Forelimb muscle (tissue), 1 donor: Measurements from ENCODE around the gene TRIML1. TPM values are rescaled to one million over a fixed set of nuclear protein-coding genes. Genes with fewer than 3 reads are reported as not detected.
"Not testable (repeated sequence)": the region's sequence is repeated elsewhere in the genome, so short reads cannot be mapped to it uniquely, and the experiment has no call there.

ENCODE experiments used
- DNase-seq: peaks from one replicate; pipeline ENCODE4 v3.0.0-alpha.2; 2013; ENCODE audit warnings: low read depth
- polyA plus RNA-seq: library from polyadenylated mRNA; unstranded; fragments of 120-200 nt; gene quantifications from one replicate; pipeline ENCODE4 v1.2.1, GENCODE V29; 2013; ENCODE audit not compliant: insufficient read length

Gene TRIML1
- polyA plus RNA-seq, 1 donor, result not detected

DNA sequence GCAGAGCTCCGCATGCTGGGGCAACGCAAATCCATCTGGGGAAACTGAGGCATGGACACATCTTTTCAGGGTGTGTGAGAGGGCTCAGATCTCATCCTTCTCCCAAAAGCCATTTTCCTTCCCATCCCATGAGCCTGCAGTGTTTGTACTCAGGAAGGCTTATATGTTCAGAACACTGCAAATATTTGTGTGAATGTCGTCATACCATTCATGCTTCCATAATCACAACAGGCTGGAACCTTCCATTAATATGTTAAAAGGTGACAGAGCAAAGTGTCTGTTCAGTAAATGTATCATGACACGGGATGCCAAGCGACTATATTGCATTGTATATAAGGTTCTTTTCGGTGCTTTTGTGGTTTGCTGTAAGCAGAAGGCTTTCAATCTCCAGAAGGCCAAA, 8.5 kb downstream of the TRIML1 start:
- DNase-seq, result no peak

DNA sequence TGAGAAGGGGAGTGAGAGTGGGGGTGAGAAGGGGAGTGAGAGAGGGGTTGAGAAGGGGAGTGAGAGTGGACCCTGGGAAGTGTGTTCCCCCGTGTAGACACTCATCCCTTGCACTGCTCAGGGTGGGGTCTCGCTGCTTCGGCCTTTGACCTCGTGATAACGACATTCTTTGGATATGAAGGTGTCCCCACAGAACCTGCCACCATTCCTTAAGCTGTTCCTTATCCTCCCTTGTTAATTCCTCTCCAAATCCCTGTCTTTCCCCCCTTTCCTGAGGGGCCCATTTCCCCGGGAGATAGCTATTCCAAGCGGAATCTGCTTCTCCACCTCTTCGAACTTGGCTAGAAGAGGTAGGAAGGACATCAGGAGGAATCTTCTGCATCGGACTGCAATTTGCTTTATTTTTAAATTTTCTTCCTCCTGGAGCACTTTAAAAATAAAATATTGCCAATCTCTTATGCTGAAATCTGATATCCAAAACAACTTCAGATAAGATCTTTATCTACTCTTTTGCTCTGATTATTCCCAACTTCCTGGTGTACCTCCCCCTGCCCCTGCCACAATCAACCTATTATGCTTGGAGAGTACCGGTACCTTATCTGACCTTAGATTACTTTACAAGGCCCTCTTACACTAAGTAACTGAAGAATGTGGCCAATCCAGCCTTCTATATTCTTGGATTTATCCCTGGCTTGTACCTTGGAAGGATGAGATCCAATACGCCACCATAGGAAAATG, 15.6 kb downstream of the TRIML1 start:
- DNase-seq, result no peak

DNA sequence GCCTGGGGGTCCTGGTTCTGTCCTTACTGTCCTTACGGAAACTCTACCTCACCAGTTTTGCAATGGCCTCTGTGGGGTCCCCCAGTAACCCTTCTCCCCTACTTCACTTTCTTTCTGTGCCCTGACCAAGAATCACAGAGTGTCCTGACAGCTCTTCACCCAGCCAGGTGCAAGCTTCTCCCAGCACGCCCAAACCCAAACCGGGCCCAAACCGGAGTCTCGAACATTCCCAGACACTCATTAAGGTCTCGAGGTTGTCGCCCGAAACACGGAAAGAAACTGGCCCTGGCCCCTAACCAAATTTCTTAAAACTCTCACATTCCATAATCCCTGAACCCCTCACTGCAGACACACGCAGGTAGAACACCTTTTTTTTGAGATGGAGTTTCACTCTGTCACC, 19.1 kb downstream of the TRIML1 start:
- DNase-seq, result no peak

DNA sequence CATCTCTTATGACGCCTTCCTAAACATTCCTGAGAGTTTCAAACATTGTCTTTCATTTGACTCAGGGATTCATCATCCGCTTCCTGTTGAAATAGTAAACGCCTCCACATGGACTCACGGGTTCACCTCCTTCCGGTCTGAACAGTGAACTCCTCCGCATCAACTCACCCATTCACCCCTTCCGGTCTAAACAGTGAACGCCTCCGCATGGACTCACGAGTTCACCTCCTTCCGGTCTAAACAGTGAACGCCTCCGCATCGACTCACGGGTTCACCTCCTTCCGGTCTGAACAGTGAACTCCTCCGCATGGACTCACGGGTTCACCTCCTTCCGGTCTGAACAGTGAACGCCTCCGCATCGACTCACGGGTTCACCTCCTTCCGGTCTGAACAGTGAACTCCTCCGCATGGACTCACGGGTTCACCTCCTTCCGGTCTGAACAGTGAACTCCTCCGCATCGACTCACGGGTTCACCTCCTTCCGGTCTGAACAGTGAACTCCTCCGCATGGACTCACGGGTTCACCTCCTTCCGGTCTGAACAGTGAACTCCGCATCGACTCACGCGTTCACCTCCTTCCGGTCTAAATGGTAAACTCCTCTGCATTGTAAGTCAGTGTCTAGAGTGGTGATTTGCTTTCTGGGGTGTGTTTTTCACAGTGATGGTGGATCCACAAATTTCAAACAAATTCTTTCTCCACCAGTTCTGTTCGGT, 20.4 kb downstream of the TRIML1 start:
- DNase-seq, result not testable (repeated sequence)

DNA sequence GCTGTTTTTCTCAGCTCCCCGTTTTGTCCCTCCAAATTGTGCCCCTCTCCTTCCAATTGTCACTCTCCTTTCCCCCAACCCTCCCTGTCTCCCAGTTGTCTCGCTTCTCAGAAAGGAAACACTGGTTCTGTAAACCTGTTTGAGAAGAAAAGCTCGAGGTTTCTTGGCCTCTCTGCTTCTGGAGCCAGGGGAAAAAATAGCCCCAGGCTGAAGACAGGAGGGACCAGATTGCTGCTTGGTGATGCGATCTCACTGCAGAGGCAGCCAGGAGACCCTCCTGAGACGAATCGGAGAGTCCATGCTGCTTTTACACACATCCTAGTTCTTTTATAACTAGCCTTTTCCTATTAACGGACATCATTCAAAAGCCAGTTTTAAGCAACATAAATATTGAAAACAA, 21.2 kb downstream of the TRIML1 start:
- DNase-seq, result no peak

DNA sequence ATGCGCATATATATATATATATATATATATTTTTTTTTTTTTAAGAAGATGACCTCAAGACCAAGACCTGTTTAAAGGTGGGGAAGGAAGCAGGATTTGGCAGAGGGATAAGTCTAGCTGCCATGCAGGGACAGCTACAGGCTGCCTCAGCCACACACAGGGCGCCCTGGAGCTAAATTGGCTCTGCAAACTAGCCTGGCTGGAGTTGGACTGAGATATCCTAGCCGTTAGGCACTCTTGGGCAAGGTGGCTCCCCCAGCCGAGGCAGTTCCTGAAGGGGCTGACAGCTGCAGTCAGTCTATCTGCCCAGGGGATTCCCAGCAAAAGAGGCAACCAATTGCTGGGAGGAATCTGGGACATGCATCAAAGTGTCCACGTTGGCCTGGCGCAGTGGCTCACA, 21.9 kb downstream of the TRIML1 start:
- no peak for DNase-seq

DNA sequence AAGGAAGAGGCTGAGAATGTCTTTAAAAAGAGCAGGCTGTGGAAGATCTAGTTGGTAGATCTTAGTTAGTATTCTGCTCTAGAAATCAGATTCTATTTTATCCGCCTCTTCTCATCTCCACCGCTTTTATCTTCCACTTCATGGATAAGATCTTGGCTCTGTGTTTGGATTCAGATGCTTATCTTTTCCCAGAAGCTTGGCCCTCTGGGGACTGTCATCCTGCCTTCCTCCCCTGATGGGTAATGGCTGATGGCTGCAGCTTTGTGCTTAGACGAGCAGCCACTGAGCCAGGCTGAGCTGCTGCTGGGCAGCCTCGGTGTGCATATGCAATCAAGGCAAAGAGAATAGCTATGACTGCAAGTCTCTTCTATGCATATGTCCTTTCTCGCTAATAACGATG, 23.5 kb downstream of the TRIML1 start:
- no peak for DNase-seq

DNA sequence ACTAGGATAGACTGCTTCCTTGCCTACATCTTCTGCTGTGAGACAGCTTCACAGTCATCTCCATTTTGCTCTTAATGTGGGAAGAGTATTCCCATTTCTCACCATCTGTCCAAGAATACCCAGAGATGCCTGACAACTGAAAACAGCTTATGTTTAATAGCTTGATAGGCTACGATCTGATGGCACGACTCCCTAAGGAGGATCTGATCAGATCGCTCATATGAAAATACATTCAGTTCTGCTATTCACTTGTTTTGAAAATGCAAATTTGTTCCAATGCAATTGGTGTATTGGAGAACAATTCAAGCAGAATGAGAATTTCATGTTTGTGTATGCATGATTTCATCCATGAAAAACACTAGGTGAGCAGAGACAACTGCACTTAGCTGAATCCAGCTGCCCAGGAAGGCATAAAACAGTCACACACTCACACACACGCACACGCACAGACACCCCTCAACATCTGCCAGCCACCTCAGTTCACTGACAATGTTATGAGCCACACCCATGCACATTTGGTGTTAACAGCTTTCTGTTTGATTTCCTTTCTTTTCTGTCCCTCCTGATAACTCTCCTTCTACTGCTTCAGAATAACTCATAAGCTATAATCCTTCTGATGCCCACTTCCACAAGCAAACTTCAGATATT, 29.6 kb downstream of the TRIML1 start:
- DNase-seq, result no peak

DNA sequence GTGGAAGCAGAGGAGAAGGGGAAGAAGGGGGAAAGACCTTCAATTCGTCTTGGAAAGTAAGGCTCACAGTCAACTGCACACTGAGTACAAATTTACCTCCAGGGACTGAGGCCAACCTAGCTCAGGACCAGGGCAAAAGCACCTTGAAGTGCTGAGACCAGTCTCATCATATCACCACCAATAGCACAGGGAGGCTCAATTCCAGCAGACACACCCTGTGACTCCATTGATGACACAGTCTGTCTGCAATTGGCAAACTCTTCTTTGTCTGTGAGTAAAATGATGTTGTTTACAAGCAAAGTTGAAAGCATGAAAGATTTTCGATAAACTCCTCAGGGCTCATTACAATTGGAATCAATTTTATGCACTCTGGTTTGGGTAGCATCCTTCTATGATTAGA, 32.3 kb downstream of the TRIML1 start:
- DNase-seq, result no peak

DNA sequence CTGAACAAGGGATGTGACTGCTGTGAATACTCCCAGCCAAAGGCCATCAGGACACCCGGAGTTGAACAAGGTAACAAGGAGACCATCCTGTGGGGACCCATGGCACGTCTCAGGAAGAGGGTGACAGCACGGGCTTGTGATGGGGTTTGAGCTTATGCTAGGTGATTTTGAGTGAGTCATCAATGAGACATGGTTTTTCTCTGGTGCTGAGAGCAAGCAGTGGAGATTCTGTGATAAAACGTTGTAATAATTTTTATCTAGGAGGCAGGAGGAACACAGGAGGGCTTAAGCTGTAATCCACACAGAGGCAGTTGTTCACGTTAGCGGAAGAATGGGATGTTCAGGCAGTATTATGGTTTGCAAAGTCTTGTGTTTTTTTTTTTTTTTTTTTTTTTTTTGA, 36.0 kb downstream of the TRIML1 start:
- DNase-seq, result no peak

DNA sequence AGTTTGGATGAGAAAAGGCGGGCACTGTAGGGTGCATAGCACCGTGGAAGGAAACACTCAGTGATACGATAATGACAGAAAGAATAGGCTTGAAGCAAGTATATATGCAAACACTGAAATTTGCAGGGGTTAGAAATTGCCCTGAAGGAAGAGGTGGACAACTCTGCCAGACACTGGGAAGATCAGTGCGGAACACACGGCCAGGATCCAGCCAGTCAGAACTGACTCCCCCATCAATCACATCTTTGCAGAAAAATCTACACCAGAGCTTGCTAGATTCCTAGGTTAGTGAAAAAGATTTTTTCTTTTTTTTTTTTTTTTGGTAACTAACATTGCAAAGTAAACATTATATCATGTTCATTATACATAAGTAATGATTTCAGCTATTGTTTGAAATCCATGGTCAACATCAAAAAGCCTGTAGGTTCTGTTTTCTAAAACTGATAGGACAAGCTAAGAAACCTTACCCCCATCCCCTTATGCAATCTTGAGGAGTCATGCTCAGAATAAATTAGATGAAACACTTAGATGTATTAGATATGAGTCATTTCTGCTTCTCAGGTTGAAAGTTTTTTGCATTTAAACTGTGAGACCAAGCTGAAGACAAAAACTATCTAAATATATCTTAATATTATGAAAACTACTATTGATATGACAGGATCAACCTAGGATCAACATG, 38.9 kb downstream of the TRIML1 start:
- DNase-seq, result no peak

DNA sequence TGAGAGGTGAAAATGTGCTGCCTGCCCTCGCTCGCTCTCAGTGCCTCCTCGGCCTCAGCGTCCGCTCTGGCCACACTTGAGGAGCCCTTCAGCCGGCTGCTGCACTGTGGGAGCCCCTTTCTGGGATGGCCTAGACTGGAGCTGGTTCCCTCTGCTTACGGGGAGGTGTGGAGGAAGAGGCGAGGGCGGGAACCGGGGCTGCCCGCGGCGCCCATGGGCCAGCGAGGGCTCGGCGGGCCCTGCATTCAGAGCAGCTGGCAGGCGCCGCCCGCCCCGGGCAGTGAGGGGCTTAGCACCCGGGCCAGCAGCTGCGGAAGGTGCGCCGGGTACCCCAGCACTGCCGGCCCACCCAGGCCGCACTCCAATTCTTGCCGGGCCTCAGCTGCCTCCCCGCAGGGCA, 39.6 kb downstream of the TRIML1 start:
- DNase-seq, result no peak

DNA sequence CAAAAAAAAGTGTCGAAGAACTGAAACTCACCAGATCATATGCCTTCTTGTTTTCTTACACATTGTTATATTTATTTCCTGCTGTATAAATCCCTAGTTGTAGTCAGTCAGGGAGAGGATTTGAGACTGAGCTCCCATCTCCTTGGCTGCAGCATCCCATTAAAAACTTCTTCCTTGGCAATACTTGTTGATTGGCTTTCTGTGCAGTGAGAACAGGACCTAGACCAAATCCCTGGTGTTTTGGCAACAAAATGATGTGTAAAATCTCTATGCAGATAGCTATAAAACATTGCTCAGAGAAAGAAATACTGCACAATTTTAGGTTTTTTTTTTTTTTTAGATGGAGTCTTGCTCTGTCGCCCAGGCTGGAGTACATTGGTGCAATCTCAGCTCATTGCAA, 47.9 kb downstream of the TRIML1 start:
- DNase-seq, result no peak

DNA sequence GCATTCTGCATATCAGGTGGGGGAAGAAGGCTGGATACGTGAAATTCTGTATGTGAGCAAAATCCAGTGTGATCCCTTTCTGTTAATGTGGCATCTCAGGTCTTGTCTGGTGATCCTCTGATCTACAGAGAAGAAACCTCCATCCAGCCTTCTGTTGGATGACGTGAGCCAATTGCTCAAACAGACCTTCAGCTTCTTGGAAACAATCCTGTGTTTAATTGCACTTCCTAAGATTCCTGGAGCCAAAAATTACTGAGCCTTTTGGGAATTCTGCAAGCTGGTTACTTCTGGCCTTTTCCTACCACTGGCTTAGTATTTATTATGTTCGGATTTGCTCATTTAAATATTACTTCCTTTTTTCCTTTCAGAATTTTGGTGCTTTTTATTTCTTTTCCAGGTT, 51.2 kb downstream of the TRIML1 start:
- no peak for DNase-seq

DNA sequence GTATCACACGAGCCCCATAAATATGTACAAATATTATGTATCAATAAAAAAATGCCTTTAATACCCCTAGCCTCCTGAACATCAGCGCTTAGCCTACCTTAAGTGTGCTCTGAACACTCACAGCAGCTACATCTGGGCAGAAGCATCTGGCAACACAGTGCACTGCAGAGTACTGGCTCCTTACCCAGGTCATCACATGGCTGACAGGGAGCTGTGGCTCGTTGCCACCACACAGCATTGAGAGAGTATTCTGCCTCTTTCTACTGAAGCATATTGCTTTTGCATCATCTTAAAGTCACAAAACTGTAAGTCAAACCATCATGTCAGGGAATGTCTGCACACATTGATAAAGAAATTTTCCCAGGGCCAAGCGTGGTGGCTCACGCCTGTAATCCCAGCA, 55.2 kb downstream of the TRIML1 start:
- no peak for DNase-seq

DNA sequence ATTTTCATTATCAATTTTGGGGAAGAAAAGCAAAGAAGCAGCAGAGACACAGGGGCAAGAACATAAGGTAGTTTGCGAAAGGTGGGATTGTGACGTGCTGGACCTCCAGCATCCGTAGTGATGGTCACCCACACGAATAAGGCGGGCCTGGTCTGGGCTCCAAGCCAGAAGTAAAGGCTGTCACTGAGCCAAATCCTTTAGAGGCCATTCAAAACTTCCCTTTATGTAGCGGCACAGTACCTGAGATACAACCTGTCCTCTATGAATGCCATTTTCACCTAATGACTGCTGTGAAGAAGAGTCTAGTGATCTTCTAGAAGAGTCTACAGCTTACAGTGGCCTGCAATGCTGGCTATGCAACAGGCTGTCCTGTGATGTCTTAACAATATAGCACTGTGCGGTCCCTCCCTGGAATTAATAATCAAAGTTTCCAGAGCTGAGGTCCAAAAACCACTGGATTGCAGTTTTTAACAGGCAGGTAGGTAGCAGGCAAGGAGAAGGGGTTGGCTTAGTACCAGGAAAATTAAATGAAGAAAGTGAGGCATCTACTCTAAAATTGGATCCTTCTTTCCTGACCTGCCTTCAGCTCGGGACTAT, 56.2 kb downstream of the TRIML1 start:
- DNase-seq, result no peak

DNA sequence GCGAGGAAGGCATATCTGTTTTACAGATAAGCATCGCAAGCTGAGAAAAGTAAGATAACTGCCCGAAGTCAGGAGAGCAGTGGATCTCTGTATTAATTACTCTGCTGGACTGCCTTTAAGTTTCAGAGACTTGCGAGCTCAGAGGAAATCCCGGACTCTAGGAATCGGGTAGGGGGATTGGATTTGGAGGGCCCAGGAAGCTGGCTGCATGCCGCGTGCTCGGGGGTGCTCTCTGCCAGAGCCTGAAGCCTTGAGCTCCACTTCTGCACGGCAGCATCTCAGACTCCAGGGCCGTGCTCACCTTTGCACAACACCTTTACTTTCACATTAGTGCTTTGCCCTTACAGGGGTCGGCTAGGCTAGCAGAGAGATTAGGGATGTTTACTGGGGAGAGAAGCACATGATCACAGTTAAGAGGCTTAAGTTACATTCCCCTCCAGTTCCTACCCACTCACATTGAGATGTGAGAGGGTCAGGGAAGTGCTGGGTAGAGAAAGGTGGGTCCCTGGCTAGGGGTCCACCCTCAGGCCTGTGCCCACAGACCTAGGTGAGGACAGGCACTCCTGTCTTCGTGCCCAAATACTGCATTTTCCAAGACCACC, 57.0 kb downstream of the TRIML1 start:
- no peak for DNase-seq
